ENCODE measurements around the gene RGS19.

The RGS19 gene

GRCh38 chr20:64035066-64035932 is 44.0 kb downstream of the RGS19 start:
- no peak for DNase-seq (ENCODE audit: low spot score)

GRCh38 chr20:64033981-64034493 is 45.3 kb downstream of the RGS19 start:
- no peak for DNase-seq (ENCODE audit: low spot score)

DNA sequence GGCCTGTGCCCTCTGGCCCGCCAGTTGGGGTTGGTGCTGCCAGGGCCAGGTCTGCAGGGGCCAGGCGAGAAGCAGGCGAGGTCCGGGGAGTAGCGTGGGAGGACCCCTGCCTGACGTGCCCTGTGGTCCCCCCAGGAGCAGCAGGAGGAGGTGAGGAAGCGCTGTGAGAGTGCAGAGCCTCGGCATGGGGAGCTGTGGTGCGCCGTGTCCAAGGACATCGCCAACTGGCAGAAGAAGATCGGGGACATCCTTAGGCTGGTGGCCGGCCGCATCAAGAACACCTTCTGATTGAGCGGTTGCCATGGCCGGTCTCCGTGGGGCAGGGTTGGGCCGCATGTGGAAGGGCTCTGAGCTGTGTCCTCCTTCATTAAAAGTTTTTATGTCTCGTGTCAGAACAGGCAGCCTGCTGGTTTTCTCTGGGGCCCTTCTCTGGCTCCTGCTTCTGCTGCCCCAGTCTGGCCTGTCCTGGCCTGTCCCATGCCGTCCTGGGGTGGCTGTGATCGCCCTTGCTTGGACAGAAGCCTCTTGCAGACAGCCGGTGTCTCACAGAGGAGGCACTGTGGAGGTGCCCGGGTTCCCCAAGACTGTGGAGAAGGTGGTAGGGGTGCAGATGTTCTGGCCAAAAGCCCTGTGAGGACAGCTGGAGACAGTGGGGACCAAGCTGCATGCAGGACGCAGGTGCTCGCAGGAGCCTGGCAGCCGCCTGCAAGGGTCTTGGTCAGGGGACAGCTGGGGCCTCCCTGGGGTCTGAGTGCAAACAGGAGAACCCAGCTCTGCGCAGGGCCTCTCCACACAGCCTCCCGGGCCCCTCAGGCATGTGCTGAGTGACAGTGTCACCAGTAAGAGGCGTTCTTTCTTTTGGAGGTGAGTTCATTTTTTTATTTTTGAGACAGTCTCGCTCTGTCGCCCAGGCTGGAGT is 46.4 kb downstream of the RGS19 start:
- no peak for DNase-seq (ENCODE audit: low spot score)

GRCh38 chr20:64031822-64032314 is 47.5 kb downstream of the RGS19 start:
- no peak for DNase-seq (ENCODE audit: low spot score)

DNA sequence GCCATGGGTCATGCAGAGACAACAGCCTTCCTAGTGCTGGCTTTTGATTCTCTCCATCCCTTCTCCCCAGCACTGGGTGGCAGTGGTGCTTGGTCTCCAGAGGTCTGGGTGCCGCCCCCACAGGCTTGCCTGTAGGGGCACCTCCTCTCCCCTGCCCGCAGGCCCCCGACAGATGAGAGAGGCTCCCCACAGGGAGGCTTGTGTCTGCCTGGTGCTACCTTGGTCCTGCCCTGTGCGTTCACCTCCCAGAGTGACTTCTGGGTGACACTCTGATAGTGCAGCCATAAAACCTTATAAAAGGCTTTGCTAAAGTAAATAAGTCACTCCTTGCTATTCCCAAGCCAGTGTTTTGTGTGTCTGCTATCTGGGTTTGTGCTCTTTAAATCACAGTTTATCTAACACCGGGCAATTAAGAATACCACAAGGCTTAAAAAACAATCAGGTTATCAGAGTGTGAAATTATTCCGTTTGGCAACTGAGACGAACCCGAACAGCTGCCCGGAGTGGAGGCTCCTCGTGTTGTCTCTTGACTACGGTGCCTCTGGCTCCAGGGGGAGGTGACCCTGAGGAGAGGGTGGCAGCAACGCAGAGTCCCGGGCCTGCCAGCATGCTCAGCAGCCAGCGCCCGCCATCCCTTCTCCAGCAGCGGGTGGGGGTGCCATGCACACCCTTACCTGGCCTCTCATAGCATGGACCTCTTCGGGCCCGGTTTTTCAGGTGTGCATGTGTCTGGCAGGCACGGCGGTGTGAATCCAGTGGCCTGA is 48.8 kb downstream of the RGS19 start:
- no peak for DNase-seq (ENCODE audit: low spot score)

- no peak for DNase-seq (ENCODE audit: low spot score)
Measured at GRCh38 chr20:64029293-64030117, 49.8 kb downstream of the RGS19 start.

GRCh38 chr20:64027981-64028685 is 51.2 kb downstream of the RGS19 start:
- DNase-seq (ENCODE audit: low spot score) = no peak

DNA sequence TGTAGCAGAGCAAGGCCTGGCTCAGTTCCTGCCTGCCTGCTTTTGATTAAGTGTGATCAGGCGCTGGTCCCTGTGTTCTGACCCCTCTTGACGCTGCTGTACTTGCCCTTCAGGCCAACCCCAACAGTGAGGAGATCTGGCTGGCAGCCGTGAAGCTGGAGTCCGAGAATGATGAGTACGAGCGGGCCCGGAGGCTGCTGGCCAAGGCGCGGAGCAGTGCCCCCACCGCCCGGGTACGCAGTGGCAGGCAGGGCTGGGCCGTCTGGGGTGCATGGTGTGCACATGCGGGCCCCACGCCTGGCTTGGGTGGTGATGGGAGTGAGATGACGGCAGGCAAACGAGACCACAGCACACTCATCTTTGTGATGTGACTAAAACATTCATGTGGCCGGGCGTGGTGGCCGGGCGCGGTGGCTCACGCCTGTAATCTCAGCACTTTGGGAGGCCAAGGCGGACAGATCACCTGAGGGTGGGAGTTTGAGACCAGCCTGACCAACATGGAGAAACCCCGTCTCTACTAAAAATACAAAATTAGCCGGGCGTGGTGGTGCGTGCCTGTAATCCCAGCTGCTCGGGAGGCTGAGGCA is 53.4 kb downstream of the RGS19 start:
- no peak for DNase-seq (ENCODE audit: low spot score)

DNA sequence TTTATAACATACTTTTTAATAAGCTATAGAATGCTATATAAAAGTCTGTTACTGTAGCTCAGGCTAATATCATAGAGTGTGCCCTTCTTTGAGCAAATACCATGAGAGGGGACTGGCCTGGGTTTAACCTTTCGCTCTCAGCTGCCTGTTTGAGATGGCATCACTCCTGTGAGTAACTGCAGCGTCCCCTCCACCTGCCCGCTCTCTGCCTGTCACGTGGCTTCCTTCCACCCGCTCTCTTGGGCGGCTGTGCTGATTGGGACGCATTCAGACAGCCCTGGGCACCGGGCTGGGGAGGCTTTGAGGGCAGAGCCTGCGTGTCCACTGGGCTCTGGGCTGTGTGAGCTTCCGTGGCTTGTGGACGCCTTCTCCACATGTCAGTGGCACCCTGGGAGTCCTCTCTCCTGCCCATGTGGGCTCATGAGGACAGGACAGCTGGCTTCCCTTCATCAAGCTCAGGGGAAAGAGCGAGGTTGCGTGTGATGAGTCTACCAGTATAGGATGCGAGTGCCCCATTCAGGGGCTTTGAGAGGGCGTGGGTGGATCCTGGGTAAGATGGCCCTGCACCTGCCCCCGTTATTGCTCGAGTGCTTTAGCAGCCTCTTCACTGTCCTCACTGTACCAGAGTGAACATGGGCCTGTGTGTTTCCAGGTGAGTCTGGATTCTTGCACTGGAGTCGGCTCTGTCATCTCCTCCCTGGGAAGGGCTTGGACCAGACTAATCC is 54.1 kb downstream of the RGS19 start:
- no peak for DNase-seq (ENCODE audit: low spot score)

GRCh38 chr20:64024141-64024990 is 55.0 kb downstream of the RGS19 start:
- DNase-seq (ENCODE audit: low spot score) = peak; percentile 65

GRCh38 chr20:64023361-64024140 is 55.8 kb downstream of the RGS19 start:
- no peak for DNase-seq (ENCODE audit: low spot score)
